ENCODE measurements around the gene CRYBB1.

The CRYBB1 gene

GRCh38 chr22:26599505-26599904 lies 18.3 kb downstream of the CRYBB1 start:
- Histone ChIP-seq H3K4me1 (ENCODE audit: control insufficient read depth, low read length) (no peaks in the 10 kb centered on the region), H3K4me2 (ENCODE audit: low read length) (no peak overlapping the region), H3K27ac (ENCODE audit: low read depth, low read length) (no peak overlapping the region), H3K9me3 (ENCODE audit: control insufficient read depth, insufficient read depth, low read length) (no peaks in the 10 kb centered on the region), H3K79me2 (ENCODE audit: control insufficient read depth, low read length) (no peaks in the 10 kb centered on the region), H3K27me3 (ENCODE audit: control insufficient read depth, low read length) (0 out of 2 replicates have a peak, but pooled peaks cover 3% of the 10 kb centered on the region), H4K20me1 (ENCODE audit: control insufficient read depth, insufficient read depth, low read depth, low read length) (no peaks in the 10 kb centered on the region), H3K9me2 (replicated peaks; ENCODE audit: control insufficient read depth, low read length) (no peaks in the 10 kb centered on the region), H3K36me3 (ENCODE audit: control insufficient read depth, low read length) (no peaks in the 10 kb centered on the region), H3F3A (ENCODE audit: control insufficient read depth, insufficient read depth) (peaks cover 3% of the 10 kb centered on the region; the same call in 1 of the 2 replicates), H3K4me3 (ENCODE audit: low read length) (no peak overlapping the region)
- TF ChIP-seq CTCF (IDR thresholded peaks at IDR 0.05; ENCODE audit: low read depth, low read length, poor library complexity, severe bottlenecking) (no peak), EZH2phosphoT487 (IDR thresholded peaks at IDR 0.05; ENCODE audit: borderline replicate concordance, low read length) (no peak)

DNA sequence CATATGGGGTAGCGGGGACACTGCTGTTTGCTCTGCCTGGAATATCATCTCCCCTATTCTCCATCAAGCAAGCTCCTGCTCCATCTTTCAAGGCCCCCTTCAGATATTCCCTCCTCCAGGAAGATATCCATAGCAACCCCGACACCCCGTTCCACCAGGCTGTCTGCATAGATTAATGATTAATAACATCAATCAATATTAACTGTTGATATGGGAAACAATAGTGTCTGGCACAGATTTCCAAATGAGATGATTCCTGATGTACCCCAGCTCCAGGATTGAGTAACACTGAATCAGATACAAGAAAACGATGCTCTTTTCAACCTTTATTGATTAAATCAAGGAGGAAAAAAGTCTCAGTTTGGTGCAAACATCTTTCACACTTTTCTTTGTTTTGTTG lies 20.3 kb downstream of the CRYBB1 start:
- H3K9me3 ChIP-seq (ENCODE audit: control insufficient read depth, insufficient read depth, low read length) = no peaks in the 10 kb centered on the region
- H3K79me2 ChIP-seq (ENCODE audit: control insufficient read depth, low read length) = no peaks in the 10 kb centered on the region
- H4K20me1 ChIP-seq (ENCODE audit: control insufficient read depth, insufficient read depth, low read depth, low read length) = no peaks in the 10 kb centered on the region
- H3F3A ChIP-seq (ENCODE audit: control insufficient read depth, insufficient read depth) = peaks cover 3% of the 10 kb centered on the region; the same call in 1 of the 2 replicates
- no peaks in the 10 kb centered on the region for H3K36me3 ChIP-seq (ENCODE audit: control insufficient read depth, low read length)
- TF ChIP-seq CTCF (IDR thresholded peaks at IDR 0.05; ENCODE audit: low read depth, low read length, poor library complexity, severe bottlenecking) = no peak
- no peak for TF ChIP-seq EZH2phosphoT487 (IDR thresholded peaks at IDR 0.05; ENCODE audit: borderline replicate concordance, low read length)
- no peak overlapping the region for H3K27ac ChIP-seq (ENCODE audit: low read depth, low read length)
- peaks cover 11% of the 10 kb centered on the region for H3K4me1 ChIP-seq (ENCODE audit: control insufficient read depth, low read length)
- no peak overlapping the region for H3K4me3 ChIP-seq (ENCODE audit: low read length)
- 0 out of 2 replicates have a peak, but pooled peaks cover 3% of the 10 kb centered on the region for H3K27me3 ChIP-seq (ENCODE audit: control insufficient read depth, low read length)
- H3K9me2 ChIP-seq (replicated peaks; ENCODE audit: control insufficient read depth, low read length) = no peaks in the 10 kb centered on the region
- no peak overlapping the region for H3K4me2 ChIP-seq (ENCODE audit: low read length)

GRCh38 chr22:26597026-26597425 lies 20.8 kb downstream of the CRYBB1 start:
- Histone ChIP-seq H3K36me3 (ENCODE audit: control insufficient read depth, low read length) (no peaks in the 10 kb centered on the region), H3K9me3 (ENCODE audit: control insufficient read depth, insufficient read depth, low read length) (no peaks in the 10 kb centered on the region), H3K4me3 (ENCODE audit: low read length) (no peak overlapping the region), H4K20me1 (ENCODE audit: control insufficient read depth, insufficient read depth, low read depth, low read length) (no peaks in the 10 kb centered on the region), H3K4me2 (ENCODE audit: low read length) (no peak overlapping the region), H3F3A (ENCODE audit: control insufficient read depth, insufficient read depth) (peaks cover 3% of the 10 kb centered on the region; the same call in 1 of the 2 replicates), H3K9me2 (replicated peaks; ENCODE audit: control insufficient read depth, low read length) (no peaks in the 10 kb centered on the region), H3K4me1 (ENCODE audit: control insufficient read depth, low read length) (peaks cover 16% of the 10 kb centered on the region), H3K27ac (ENCODE audit: low read depth, low read length) (no peak overlapping the region), H3K79me2 (ENCODE audit: control insufficient read depth, low read length) (no peaks in the 10 kb centered on the region), H3K27me3 (ENCODE audit: control insufficient read depth, low read length) (0 out of 2 replicates have a peak, but pooled peaks cover 3% of the 10 kb centered on the region)
- TF ChIP-seq CTCF (IDR thresholded peaks at IDR 0.05; ENCODE audit: low read depth, low read length, poor library complexity, severe bottlenecking) (no peak), EZH2phosphoT487 (IDR thresholded peaks at IDR 0.05; ENCODE audit: borderline replicate concordance, low read length) (no peak)
